Activated B cell treated with CpG ODN at 0.5 μM for 24 hours (primary cell): ENCODE data around the gene MAP7D1. TPM values are rescaled to one million over a fixed set of nuclear protein-coding genes. Genes with fewer than 3 reads are reported as not detected.

ENCODE experiments used
- ATAC-seq: fragments of 200-7000 bp; cut with Tn5 transposase; one replicate; pipeline ENCODE4 v1.10.0; 2021; ENCODE audit warnings: low read depth, mild to moderate bottlenecking, moderate library complexity
- CTCF ChIA-PET: fragments of 350-600 bp; sonication (Branson Sonifier 250); formaldehyde crosslinking; loops from one replicate; lab custom pipeline; 2021; ENCODE audit warnings: antibody characterized with exemption; lab: Charles Lee
- POLR2A ChIA-PET: fragments of 350-600 bp; sonication (Branson Sonifier 250); formaldehyde crosslinking; loops from one replicate; lab custom pipeline; 2021; ENCODE audit warnings: antibody characterized with exemption; lab: Charles Lee
- DNase-seq: peaks from one replicate; pipeline ENCODE4 v3.0.0; 2022
- H3K27ac Mint-ChIP-seq: one replicate; pipeline ENCODE4 v1.8.0; 2020; ENCODE audit warnings: mixed read lengths
- H3K27me3 Mint-ChIP-seq: one replicate; pipeline ENCODE4 v1.8.0; 2021; ENCODE audit warnings: mixed read lengths
- H3K36me3 Mint-ChIP-seq: one replicate; pipeline ENCODE4 v1.8.0; 2021; ENCODE audit warnings: low read depth, mixed read lengths
- H3K4me1 Mint-ChIP-seq: one replicate; pipeline ENCODE4 v1.8.0; 2021; ENCODE audit warnings: mixed read lengths
- H3K4me3 Mint-ChIP-seq: one replicate; pipeline ENCODE4 v1.8.0; 2020; ENCODE audit warnings: mild to moderate bottlenecking, mixed read lengths
- H3K9me3 Mint-ChIP-seq: one replicate; pipeline ENCODE4 v1.8.0; 2020; ENCODE audit warnings: mixed read lengths
- intact Hi-C: fragments of 100-400 bp; cut with micrococcal nuclease; formaldehyde crosslinking; loops from one replicate; pipeline ENCODE4 v1.15.1; 2024
- total RNA-seq: library from RNA; stranded (reverse); gene quantifications from 2 replicates; pipeline ENCODE4 v1.2.3, GENCODE V29; 2022
- TF ChIP-seq, protein P1 (sequence below): fragments of 200-600 bp; IDR thresholded peaks from one replicate; pipeline ENCODE4 v1.8.0; 2022; ENCODE audit warnings: antibody characterized with exemption, mild to moderate bottlenecking

MAP7D1 gene
- total RNA-seq, 1 donor from 2014 or later, result 59.9 TPM

DNA sequence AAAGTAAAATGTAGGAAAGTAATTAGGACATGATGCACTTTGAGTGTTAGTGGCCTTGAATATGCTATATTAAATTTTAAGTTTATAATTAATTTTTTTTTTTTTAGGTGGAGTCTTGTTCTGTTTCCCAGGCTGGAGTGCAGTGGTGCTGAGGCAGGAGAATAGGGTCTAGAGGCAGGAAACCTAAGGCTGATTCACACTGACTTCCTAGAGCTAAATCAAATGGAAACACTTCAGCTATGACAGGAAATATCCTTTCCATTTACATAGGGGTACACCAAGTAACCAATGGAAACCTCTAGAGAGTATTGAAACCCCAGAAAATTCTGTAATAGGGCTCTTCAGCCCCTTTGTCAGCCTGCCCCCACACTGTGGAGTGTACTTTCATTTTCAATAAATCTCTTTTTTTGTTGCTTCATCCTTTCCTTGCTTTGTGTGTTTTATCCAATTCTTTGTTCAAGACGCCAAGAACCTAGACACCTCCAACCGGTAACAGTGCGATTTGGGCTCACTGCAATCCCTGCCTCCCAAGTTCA, 50.4 kb downstream of the MAP7D1 start:
- Mint-ChIP-seq H3K27ac (no peak overlapping the region), H3K36me3 (no peaks in the 10 kb centered on the region), H3K9me3 (no peaks in the 10 kb centered on the region), H3K4me3 (no peak overlapping the region), H3K4me1 (peaks cover 11% of the 10 kb centered on the region), H3K27me3 (no peaks in the 10 kb centered on the region)
- DNase-seq (no peak), ATAC-seq (no peak)
- ChIA-PET POLR2A (interaction anchor here (0.7 to 1.1 kb wide), 2 partner anchors 18 to 36 kb away, joined by 4 to 8 read pairs; partner anchors contain the start of gene THRAP3), CTCF (no interaction called here)
- intact Hi-C loops, result no loop called here
- TF ChIP-seq, protein P1, sequence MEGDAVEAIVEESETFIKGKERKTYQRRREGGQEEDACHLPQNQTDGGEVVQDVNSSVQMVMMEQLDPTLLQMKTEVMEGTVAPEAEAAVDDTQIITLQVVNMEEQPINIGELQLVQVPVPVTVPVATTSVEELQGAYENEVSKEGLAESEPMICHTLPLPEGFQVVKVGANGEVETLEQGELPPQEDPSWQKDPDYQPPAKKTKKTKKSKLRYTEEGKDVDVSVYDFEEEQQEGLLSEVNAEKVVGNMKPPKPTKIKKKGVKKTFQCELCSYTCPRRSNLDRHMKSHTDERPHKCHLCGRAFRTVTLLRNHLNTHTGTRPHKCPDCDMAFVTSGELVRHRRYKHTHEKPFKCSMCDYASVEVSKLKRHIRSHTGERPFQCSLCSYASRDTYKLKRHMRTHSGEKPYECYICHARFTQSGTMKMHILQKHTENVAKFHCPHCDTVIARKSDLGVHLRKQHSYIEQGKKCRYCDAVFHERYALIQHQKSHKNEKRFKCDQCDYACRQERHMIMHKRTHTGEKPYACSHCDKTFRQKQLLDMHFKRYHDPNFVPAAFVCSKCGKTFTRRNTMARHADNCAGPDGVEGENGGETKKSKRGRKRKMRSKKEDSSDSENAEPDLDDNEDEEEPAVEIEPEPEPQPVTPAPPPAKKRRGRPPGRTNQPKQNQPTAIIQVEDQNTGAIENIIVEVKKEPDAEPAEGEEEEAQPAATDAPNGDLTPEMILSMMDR, result no peak

DNA sequence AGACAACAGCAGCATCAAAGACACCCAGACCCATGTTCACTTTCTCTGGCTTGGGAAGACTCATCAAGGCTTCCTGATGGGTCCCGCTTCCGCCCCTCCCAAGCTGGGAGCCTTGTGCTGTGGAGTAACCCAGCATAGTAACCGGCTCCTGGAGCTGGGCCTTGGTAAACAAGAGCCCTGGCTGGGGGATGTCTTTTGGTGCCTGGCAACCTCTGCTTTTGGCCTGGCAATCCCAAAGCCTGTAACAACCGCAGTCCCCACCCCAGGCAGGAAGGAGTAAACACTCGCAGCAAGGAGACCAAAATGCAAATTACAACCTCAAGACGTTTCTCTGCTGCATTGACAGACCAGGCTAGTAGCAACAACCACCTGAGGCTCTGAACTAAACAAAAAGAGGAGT, 51.4 kb downstream of the MAP7D1 start:
- H3K27ac Mint-ChIP-seq, result no peak overlapping the region
- H3K9me3 Mint-ChIP-seq, result no peaks in the 10 kb centered on the region

GRCh38 chr1:36208978-36209703, 53.2 kb downstream of the MAP7D1 start:
- H3K4me1 Mint-ChIP-seq, result peaks cover 18% of the 10 kb centered on the region
- DNase-seq, result no peak
- intact Hi-C loops, result no loop called here
- CTCF ChIA-PET, result no interaction called here
- no peaks in the 10 kb centered on the region for H3K9me3 Mint-ChIP-seq
- no peak overlapping the region for H3K4me3 Mint-ChIP-seq
- no peaks in the 10 kb centered on the region for H3K36me3 Mint-ChIP-seq
- POLR2A ChIA-PET, result no interaction called here
- ATAC-seq, result no peak
- no peak overlapping the region for H3K27ac Mint-ChIP-seq
- no peaks in the 10 kb centered on the region for H3K27me3 Mint-ChIP-seq
- TF ChIP-seq, protein P1, result no peak

More for the DNA sequence above, 51.4 kb downstream of the MAP7D1 start:
- intact Hi-C loops, result no loop called here
- DNase-seq, result no peak
- CTCF ChIA-PET, result no interaction called here
- POLR2A ChIA-PET, result interaction anchor here (0.7 kb wide), 1 partner anchor 38 kb away, joined by 3 read pairs; no protein-coding TSS in a partner anchor
- Mint-ChIP-seq H3K27me3 (no peaks in the 10 kb centered on the region), H3K4me3 (no peak overlapping the region), H3K36me3 (no peaks in the 10 kb centered on the region), H3K4me1 (peaks cover 11% of the 10 kb centered on the region)
- peak; percentile 18 for ATAC-seq
- TF ChIP-seq, protein P1, result no peak

GRCh38 chr1:36211307-36211706, 55.3 kb downstream of the MAP7D1 start:
- H3K27ac Mint-ChIP-seq, result no peak overlapping the region
- no peak for ATAC-seq

GRCh38 chr1:36211841-36212240, 55.9 kb downstream of the MAP7D1 start:
- TF ChIP-seq, protein P1, result no peak
- Mint-ChIP-seq H3K27me3 (no peaks in the 10 kb centered on the region), H3K36me3 (no peaks in the 10 kb centered on the region), H3K27ac (no peak overlapping the region), H3K4me1 (peaks cover 15% of the 10 kb centered on the region), H3K9me3 (no peaks in the 10 kb centered on the region), H3K4me3 (no peak overlapping the region)
- CTCF ChIA-PET, result interaction anchor here (1.8 kb wide), 1 partner anchor 74 kb away, joined by 4 read pairs; no protein-coding TSS in a partner anchor
- ATAC-seq (no peak), DNase-seq (no peak)
- POLR2A ChIA-PET, result no interaction called here
- intact Hi-C loops, result no loop called here

More at GRCh38 chr1:36211307-36211706, 55.3 kb downstream of the MAP7D1 start:
- intact Hi-C loops, result no loop called here
- Mint-ChIP-seq H3K4me1 (peaks cover 18% of the 10 kb centered on the region), H3K4me3 (no peak overlapping the region), H3K27me3 (no peaks in the 10 kb centered on the region), H3K9me3 (no peaks in the 10 kb centered on the region), H3K36me3 (no peaks in the 10 kb centered on the region)
- no peak for DNase-seq
- ChIA-PET CTCF (interaction anchor here (1.8 kb wide), 1 partner anchor 75 kb away, joined by 4 read pairs; no protein-coding TSS in a partner anchor), POLR2A (no interaction called here)
- TF ChIP-seq, protein P1, result no peak
